ENCODE results near the gene COASY. TPM values are rescaled to one million over a fixed set of nuclear protein-coding genes. Genes with fewer than 3 reads are reported as not detected.
A peak's percentile ranks its signal among the peaks of the same experiment; 100 is the strongest.

The COASY gene
- total RNA-seq (2014; rRNA removed; shearing (Covaris generic); ENCODE audit: low replicate concordance), result 7.7 and 12.4 TPM in 2 replicates

GRCh38 chr17:42561897-42562387 is at the start of gene COASY:
TSS of gene COASY (plus strand) at chr17:42562148. CDS start at chr17:42562623, 475 bp downstream.
- H3K27me3 ChIP-seq, result no peaks in the 10 kb centered on the region
- H3K36me3 ChIP-seq, result peaks cover 41% of the 10 kb centered on the region
- H3K4me3 ChIP-seq, result peak within 1 kb of the TSS; percentile 80
- DNase-seq, result peak; percentile 99
- H3K9me3 ChIP-seq, result no peaks in the 10 kb centered on the region

GRCh38 chr17:42512246-42512645 is 49.7 kb upstream of the COASY start:
- no peaks in the 10 kb centered on the region for H3K9me3 ChIP-seq
- H3K27me3 ChIP-seq, result no peaks in the 10 kb centered on the region
- H3K4me3 ChIP-seq, result no peak overlapping the region
- no peak for DNase-seq
- H3K36me3 ChIP-seq, result peaks cover 43% of the 10 kb centered on the region

- Histone ChIP-seq H3K27me3 (no peaks in the 10 kb centered on the region), H3K36me3 (peaks cover 46% of the 10 kb centered on the region), H3K4me3 (no peak overlapping the region), H3K9me3 (no peaks in the 10 kb centered on the region)
- DNase-seq, result no peak
Observed at GRCh38 chr17:42512733-42513251, 49.2 kb upstream of the COASY start.

GRCh38 chr17:42513686-42514085 is 48.3 kb upstream of the COASY start:
- no peak for DNase-seq
- no peaks in the 10 kb centered on the region for H3K9me3 ChIP-seq
- no peak overlapping the region for H3K4me3 ChIP-seq
- no peaks in the 10 kb centered on the region for H3K27me3 ChIP-seq
- H3K36me3 ChIP-seq, result peaks cover 40% of the 10 kb centered on the region

GRCh38 chr17:42514279-42514678 is 47.7 kb upstream of the COASY start:
- no peaks in the 10 kb centered on the region for H3K27me3 ChIP-seq
- no peaks in the 10 kb centered on the region for H3K9me3 ChIP-seq
- peaks cover 36% of the 10 kb centered on the region for H3K36me3 ChIP-seq
- no peak for DNase-seq
- H3K4me3 ChIP-seq, result no peak overlapping the region

- Histone ChIP-seq H3K9me3 (no peaks in the 10 kb centered on the region), H3K36me3 (peaks cover 33% of the 10 kb centered on the region), H3K4me3 (no peak overlapping the region), H3K27me3 (no peaks in the 10 kb centered on the region)
- DNase-seq, result no peak
Observed at GRCh38 chr17:42514867-42515266, 47.1 kb upstream of the COASY start.

GRCh38 chr17:42517516-42517915 is 44.4 kb upstream of the COASY start:
- Histone ChIP-seq H3K9me3 (no peaks in the 10 kb centered on the region), H3K27me3 (no peaks in the 10 kb centered on the region), H3K36me3 (peaks cover 38% of the 10 kb centered on the region), H3K4me3 (no peak overlapping the region)
- DNase-seq, result peak; percentile 96

- DNase-seq, result peak; percentile 96
- Histone ChIP-seq H3K36me3 (peaks cover 40% of the 10 kb centered on the region), H3K9me3 (no peaks in the 10 kb centered on the region), H3K4me3 (no peak overlapping the region), H3K27me3 (no peaks in the 10 kb centered on the region)
Observed at GRCh38 chr17:42518046-42518754, 43.7 kb upstream of the COASY start.

GRCh38 chr17:42518755-42519545 is 43.0 kb upstream of the COASY start:
- Histone ChIP-seq H3K36me3 (peaks cover 40% of the 10 kb centered on the region), H3K4me3 (no peak overlapping the region), H3K27me3 (no peaks in the 10 kb centered on the region), H3K9me3 (no peaks in the 10 kb centered on the region)
- DNase-seq, result peak; percentile 66

- Histone ChIP-seq H3K4me3 (no peak overlapping the region), H3K27me3 (no peaks in the 10 kb centered on the region), H3K36me3 (peaks cover 36% of the 10 kb centered on the region), H3K9me3 (no peaks in the 10 kb centered on the region)
- peak; percentile 98 for DNase-seq
Observed at GRCh38 chr17:42519546-42520491, 42.1 kb upstream of the COASY start.

GRCh38 chr17:42520540-42520951 is 41.4 kb upstream of the COASY start:
- Histone ChIP-seq H3K36me3 (peaks cover 35% of the 10 kb centered on the region), H3K4me3 (no peak overlapping the region), H3K9me3 (no peaks in the 10 kb centered on the region), H3K27me3 (no peaks in the 10 kb centered on the region)
- DNase-seq, result no peak

GRCh38 chr17:42521036-42521435 is 40.9 kb upstream of the COASY start:
- Histone ChIP-seq H3K27me3 (no peaks in the 10 kb centered on the region), H3K9me3 (no peaks in the 10 kb centered on the region), H3K4me3 (no peak overlapping the region), H3K36me3 (peaks cover 35% of the 10 kb centered on the region)
- no peak for DNase-seq

- Histone ChIP-seq H3K9me3 (no peaks in the 10 kb centered on the region), H3K36me3 (peaks cover 34% of the 10 kb centered on the region)
- DNase-seq, result no peak
Observed at GRCh38 chr17:42521666-42522262, 40.2 kb upstream of the COASY start.

GRCh38 chr17:42522263-42522790 is 39.6 kb upstream of the COASY start:
- no peak for DNase-seq
- peaks cover 29% of the 10 kb centered on the region for H3K36me3 ChIP-seq
- H3K9me3 ChIP-seq, result no peaks in the 10 kb centered on the region
- no peaks in the 10 kb centered on the region for H3K27me3 ChIP-seq
- H3K4me3 ChIP-seq, result no peak overlapping the region

More at GRCh38 chr17:42521666-42522262, 40.2 kb upstream of the COASY start:
- Histone ChIP-seq H3K27me3 (no peaks in the 10 kb centered on the region), H3K4me3 (no peak overlapping the region)

- DNase-seq, result no peak
- no peak overlapping the region for H3K4me3 ChIP-seq
- no peaks in the 10 kb centered on the region for H3K9me3 ChIP-seq
- H3K27me3 ChIP-seq, result no peaks in the 10 kb centered on the region
- peaks cover 26% of the 10 kb centered on the region for H3K36me3 ChIP-seq
Observed at GRCh38 chr17:42522798-42523278, 39.1 kb upstream of the COASY start.

GRCh38 chr17:42525221-42525620 is 36.7 kb upstream of the COASY start:
- no peak overlapping the region for H3K4me3 ChIP-seq
- DNase-seq, result peak; percentile 60
- peaks cover 20% of the 10 kb centered on the region for H3K36me3 ChIP-seq
- no peaks in the 10 kb centered on the region for H3K9me3 ChIP-seq
- no peaks in the 10 kb centered on the region for H3K27me3 ChIP-seq

All from MG63 (cell line).